ENCODE results near the gene HPSE2. TPM values are rescaled to one million over a fixed set of nuclear protein-coding genes. Genes with fewer than 3 reads are reported as not detected.
"Not testable (repeated sequence)": the region's sequence is repeated elsewhere in the genome, so short reads cannot be mapped to it uniquely, and the experiment has no call there.

Gene HPSE2
- total and polyA plus RNA-seq, 8 donors, result 0.04 to 1.1 (median 0.05) TPM; not detected in 5

GRCh38 chr10:98915911-98916310 is 319.7 kb downstream of the HPSE2 start:
- 10 to 21% methylated on average over 1 of the region's 1 CpG for WGBS, 2 donors
- Histone ChIP-seq H3K27me3 (peaks cover 0 to 3% (median 0%) of the 10 kb centered on the region in 4 donors), H3K27ac (no peak overlapping the region), H3K4me3 (no peak overlapping the region), H3K9me3 (no peaks in the 10 kb centered on the region), H3K4me1 (no peaks in the 10 kb centered on the region), H3K36me3 (no peaks in the 10 kb centered on the region)
- intact Hi-C loops (cut with DNase I), result no loop called here
- no peak for FAIRE-seq
- DNase-seq, result no peak
- TF ChIP-seq, protein P1, sequence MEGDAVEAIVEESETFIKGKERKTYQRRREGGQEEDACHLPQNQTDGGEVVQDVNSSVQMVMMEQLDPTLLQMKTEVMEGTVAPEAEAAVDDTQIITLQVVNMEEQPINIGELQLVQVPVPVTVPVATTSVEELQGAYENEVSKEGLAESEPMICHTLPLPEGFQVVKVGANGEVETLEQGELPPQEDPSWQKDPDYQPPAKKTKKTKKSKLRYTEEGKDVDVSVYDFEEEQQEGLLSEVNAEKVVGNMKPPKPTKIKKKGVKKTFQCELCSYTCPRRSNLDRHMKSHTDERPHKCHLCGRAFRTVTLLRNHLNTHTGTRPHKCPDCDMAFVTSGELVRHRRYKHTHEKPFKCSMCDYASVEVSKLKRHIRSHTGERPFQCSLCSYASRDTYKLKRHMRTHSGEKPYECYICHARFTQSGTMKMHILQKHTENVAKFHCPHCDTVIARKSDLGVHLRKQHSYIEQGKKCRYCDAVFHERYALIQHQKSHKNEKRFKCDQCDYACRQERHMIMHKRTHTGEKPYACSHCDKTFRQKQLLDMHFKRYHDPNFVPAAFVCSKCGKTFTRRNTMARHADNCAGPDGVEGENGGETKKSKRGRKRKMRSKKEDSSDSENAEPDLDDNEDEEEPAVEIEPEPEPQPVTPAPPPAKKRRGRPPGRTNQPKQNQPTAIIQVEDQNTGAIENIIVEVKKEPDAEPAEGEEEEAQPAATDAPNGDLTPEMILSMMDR (IDR thresholded peaks at IDR 0.05), result no peak
- ATAC-seq, result no peak

GRCh38 chr10:98910546-98910945 is 325.1 kb downstream of the HPSE2 start:
- H3K27ac ChIP-seq, result no peak overlapping the region
- WGBS, 2 donors, result 70 to 74% methylated on average over 3 of the region's 3 CpGs
- H3K27me3 ChIP-seq, result peaks cover 0 to 3% (median 0%) of the 10 kb centered on the region in 4 donors
- ATAC-seq (no peak), DNase-seq (no peak), FAIRE-seq (no peak)
- H3K4me1 ChIP-seq, result no peaks in the 10 kb centered on the region
- H3K9me3 ChIP-seq, result no peaks in the 10 kb centered on the region
- intact Hi-C loops (cut with DNase I), result no loop called here
- H3K4me3 ChIP-seq, result no peak overlapping the region
- TF ChIP-seq, protein P1 (IDR thresholded peaks at IDR 0.05), result no peak
- no peaks in the 10 kb centered on the region for H3K36me3 ChIP-seq

DNA sequence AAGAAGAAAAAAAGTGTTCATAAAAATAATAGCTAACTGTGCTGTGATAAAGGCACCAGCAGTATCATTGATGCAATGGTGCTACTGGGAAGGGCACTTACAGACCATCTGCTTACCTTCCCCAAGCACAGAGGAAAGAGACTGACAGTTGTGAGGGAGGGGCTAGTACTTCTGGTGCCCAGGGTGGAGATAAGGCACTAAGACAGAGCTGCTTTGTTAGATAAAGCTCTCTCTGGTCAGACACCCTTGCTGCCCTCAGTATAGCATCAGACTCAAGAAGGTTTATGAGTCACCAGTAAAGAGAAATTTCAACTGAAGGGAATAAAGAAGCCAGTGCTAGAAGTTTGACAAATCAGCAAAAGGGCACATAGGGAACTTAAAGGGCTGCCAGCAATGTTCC is 325.6 kb downstream of the HPSE2 start:
- Histone ChIP-seq H3K27ac (no peak overlapping the region), H3K4me3 (no peak overlapping the region), H3K4me1 (no peaks in the 10 kb centered on the region), H3K27me3 (peaks cover 0 to 3% (median 0%) of the 10 kb centered on the region in 4 donors), H3K36me3 (no peaks in the 10 kb centered on the region), H3K9me3 (no peaks in the 10 kb centered on the region)
- TF ChIP-seq, protein P1 (IDR thresholded peaks at IDR 0.05), result no peak
- no peak for ATAC-seq
- FAIRE-seq, result no peak
- DNase-seq, result no peak
- intact Hi-C loops (cut with DNase I), result no loop called here

GRCh38 chr10:98908868-98909267 is 326.8 kb downstream of the HPSE2 start:
- intact Hi-C loops (cut with DNase I), result no loop called here
- no peak overlapping the region for H3K27ac ChIP-seq
- no peak for DNase-seq
- ATAC-seq, result no peak
- no peaks in the 10 kb centered on the region for H3K36me3 ChIP-seq
- no peak overlapping the region for H3K4me3 ChIP-seq
- no peak for FAIRE-seq
- no peaks in the 10 kb centered on the region for H3K9me3 ChIP-seq
- no peaks in the 10 kb centered on the region for H3K27me3 ChIP-seq
- TF ChIP-seq, protein P1 (IDR thresholded peaks at IDR 0.05), result no peak
- H3K4me1 ChIP-seq, result no peaks in the 10 kb centered on the region
- WGBS, 2 donors, result 70 to 77% methylated on average over 3 of the region's 3 CpGs

DNA sequence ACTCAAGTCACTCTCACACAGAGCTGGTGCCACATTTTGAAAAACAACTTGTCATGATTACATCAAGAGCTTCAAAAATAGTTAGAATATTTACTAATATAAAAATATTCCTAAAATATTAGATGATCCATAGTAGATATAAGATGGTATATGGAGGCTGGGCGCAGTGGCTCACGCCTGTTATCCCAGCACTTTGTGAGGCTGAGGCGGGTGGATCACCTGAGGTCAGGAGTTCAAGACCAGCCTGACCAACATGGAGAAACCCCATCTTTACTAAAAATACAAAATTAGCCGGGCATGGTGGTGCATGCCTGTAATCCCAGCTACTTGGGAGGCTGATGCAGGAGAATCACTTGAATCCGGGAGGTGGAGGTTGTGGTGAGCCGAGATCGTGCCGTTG is 327.4 kb downstream of the HPSE2 start:
- H3K27ac ChIP-seq; H3K9me3 ChIP-seq; H3K4me1 ChIP-seq; H3K4me3 ChIP-seq; H3K36me3 ChIP-seq; DNase-seq; ATAC-seq; H3K27me3 ChIP-seq; FAIRE-seq; intact Hi-C loops (cut with DNase I): not testable (repeated sequence)
- 81 to 94% methylated on average over 8 of the region's 8 CpGs for WGBS, 2 donors

All from pancreas (tissue), 10 donors.